GM21737 (cell line): ENCODE measurements around the gene CERS6.
A peak's percentile ranks its signal among the peaks of the same experiment; 100 is the strongest.
"Not testable (repeated sequence)": the region's sequence is repeated elsewhere in the genome, so short reads cannot be mapped to it uniquely, and the experiment has no call there.

ENCODE experiments used
- ATAC-seq: cut with Tn5 transposase; IDR thresholded peaks from one replicate; pipeline ENCODE4 v1.9.1; 2021; ENCODE audit warnings: mild to moderate bottlenecking, moderate library complexity; ENCODE audit not compliant: unreplicated experiment

Gene CERS6

GRCh38 chr2:168633200-168633599 lies 177.1 kb downstream of the CERS6 start:
- ATAC-seq, result no peak

GRCh38 chr2:168633895-168634294 lies 177.8 kb downstream of the CERS6 start:
- ATAC-seq, result peak; percentile 43

GRCh38 chr2:168635065-168635577 lies 179.0 kb downstream of the CERS6 start:
- ATAC-seq, result peak; percentile 43

GRCh38 chr2:168639018-168639417 lies 182.9 kb downstream of the CERS6 start:
- no peak for ATAC-seq

- no peak for ATAC-seq
Observed at GRCh38 chr2:168639441-168639898, 183.4 kb downstream of the CERS6 start.

GRCh38 chr2:168640039-168640438 lies 184.0 kb downstream of the CERS6 start:
- no peak for ATAC-seq

- ATAC-seq, result no peak
Observed at GRCh38 chr2:168641636-168642035, 185.6 kb downstream of the CERS6 start.

- ATAC-seq, result no peak
Observed at GRCh38 chr2:168642873-168643272, 186.8 kb downstream of the CERS6 start.

- no peak for ATAC-seq
Observed at GRCh38 chr2:168643979-168644378, 187.9 kb downstream of the CERS6 start.

- ATAC-seq, result no peak
Observed at GRCh38 chr2:168645696-168646338, 189.7 kb downstream of the CERS6 start.

GRCh38 chr2:168649105-168649504 lies 193.0 kb downstream of the CERS6 start:
- ATAC-seq, result no peak

GRCh38 chr2:168649562-168649961 lies 193.5 kb downstream of the CERS6 start:
- no peak for ATAC-seq

- no peak for ATAC-seq
Observed at GRCh38 chr2:168650139-168650538, 194.1 kb downstream of the CERS6 start.

- no peak for ATAC-seq
Observed at GRCh38 chr2:168650781-168651180, 194.7 kb downstream of the CERS6 start.

- ATAC-seq, result no peak
Observed at GRCh38 chr2:168652997-168653921, 197.2 kb downstream of the CERS6 start.

- no peak for ATAC-seq
Observed at GRCh38 chr2:168654705-168655104, 198.6 kb downstream of the CERS6 start.

GRCh38 chr2:168655207-168655606 lies 199.1 kb downstream of the CERS6 start:
- ATAC-seq, result no peak

GRCh38 chr2:168657378-168657777 lies 201.3 kb downstream of the CERS6 start:
- not testable (repeated sequence) for ATAC-seq

GRCh38 chr2:168658706-168659105 lies 202.6 kb downstream of the CERS6 start:
- no peak for ATAC-seq

GRCh38 chr2:168660870-168661862 lies 205.1 kb downstream of the CERS6 start:
- ATAC-seq, result no peak

GRCh38 chr2:168661863-168662256 lies 205.8 kb downstream of the CERS6 start:
- no peak for ATAC-seq
